ENCODE results near the gene VPS13D.
"Not testable (repeated sequence)": the region's sequence is repeated elsewhere in the genome, so short reads cannot be mapped to it uniquely, and the experiment has no call there.

Gene VPS13D

GRCh38 chr1:12436817-12437599 lies 207.2 kb downstream of the VPS13D start:
- no peak for DNase-seq

- no peak for DNase-seq
Observed at GRCh38 chr1:12437629-12438028, 207.8 kb downstream of the VPS13D start.

- no peak for DNase-seq
Observed at GRCh38 chr1:12438349-12438924, 208.6 kb downstream of the VPS13D start.

- no peak for DNase-seq
Observed at GRCh38 chr1:12439073-12439472, 209.2 kb downstream of the VPS13D start.

- no peak for DNase-seq
Observed at GRCh38 chr1:12441414-12442105, 211.7 kb downstream of the VPS13D start.

- no peak for DNase-seq
Observed at GRCh38 chr1:12442217-12442616, 212.4 kb downstream of the VPS13D start.

- no peak for DNase-seq
Observed at GRCh38 chr1:12443151-12443550, 213.3 kb downstream of the VPS13D start.

- no peak for DNase-seq
Observed at GRCh38 chr1:12444329-12444841, 214.6 kb downstream of the VPS13D start.

GRCh38 chr1:12445257-12445656 lies 215.4 kb downstream of the VPS13D start:
- DNase-seq = no peak

GRCh38 chr1:12446593-12446992 lies 216.8 kb downstream of the VPS13D start:
- DNase-seq = no peak

GRCh38 chr1:12447307-12447706 lies 217.5 kb downstream of the VPS13D start:
- no peak for DNase-seq

GRCh38 chr1:12447849-12448312 lies 218.1 kb downstream of the VPS13D start:
- no peak for DNase-seq

- DNase-seq = no peak
Observed at GRCh38 chr1:12448746-12449177, 218.9 kb downstream of the VPS13D start.

GRCh38 chr1:12450090-12450755 lies 220.4 kb downstream of the VPS13D start:
- peak; percentile 87 for DNase-seq

- no peak for DNase-seq
Observed at GRCh38 chr1:12450756-12451559, 221.1 kb downstream of the VPS13D start.

GRCh38 chr1:12451560-12451900 lies 221.7 kb downstream of the VPS13D start:
- no peak for DNase-seq

- no peak for DNase-seq
Observed at GRCh38 chr1:12452262-12452661, 222.4 kb downstream of the VPS13D start.

- no peak for DNase-seq
Observed at GRCh38 chr1:12453400-12454343, 223.8 kb downstream of the VPS13D start.

GRCh38 chr1:12454406-12455391 lies 224.9 kb downstream of the VPS13D start:
- no peak for DNase-seq

GRCh38 chr1:12456081-12456480 lies 226.3 kb downstream of the VPS13D start:
- DNase-seq = not testable (repeated sequence)
